ENCODE data around the gene FLG2. TPM values are rescaled to one million over a fixed set of nuclear protein-coding genes. Genes with fewer than 3 reads are reported as not detected.

The FLG2 gene
- total and polyA plus RNA-seq, 4 donors, result not detected

- Histone ChIP-seq H3K27me3 (ENCODE audit: control insufficient read depth in 3 of 3, insufficient read depth in 3 of 3, low read length in 2 of 3) (peaks cover 0 to 4% (median 2%) of the 10 kb centered on the region in 3 donors), H3K4me3 (no peak overlapping the region), H3K27ac (ENCODE audit: low read depth in 1 of 2, low read length in 1 of 2) (no peak overlapping the region), H3K4me1 (ENCODE audit: control insufficient read depth in 5 of 5, insufficient read depth in 5 of 5, low read length in 5 of 5) (no peaks in the 10 kb centered on the region), H3K9me3 (ENCODE audit: control insufficient read depth in 4 of 4, insufficient read depth in 3 of 4, low read length in 3 of 4) (no peaks in the 10 kb centered on the region), H3K36me3 (ENCODE audit: control insufficient read depth in 4 of 4, insufficient read depth in 4 of 4, low read length in 4 of 4) (no peaks in the 10 kb centered on the region), H3K9ac (ENCODE audit: insufficient read depth in 1 of 2, low read length in 2 of 2) (no peak overlapping the region)
- DNase-seq (no peak), ATAC-seq (ENCODE audit: insufficient read depth, low FRiP score) (no peak)
- WGBS, 2 donors, result 78 to 82% methylated on average over 5 of the region's 5 CpGs
- TF ChIP-seq, protein P1, sequence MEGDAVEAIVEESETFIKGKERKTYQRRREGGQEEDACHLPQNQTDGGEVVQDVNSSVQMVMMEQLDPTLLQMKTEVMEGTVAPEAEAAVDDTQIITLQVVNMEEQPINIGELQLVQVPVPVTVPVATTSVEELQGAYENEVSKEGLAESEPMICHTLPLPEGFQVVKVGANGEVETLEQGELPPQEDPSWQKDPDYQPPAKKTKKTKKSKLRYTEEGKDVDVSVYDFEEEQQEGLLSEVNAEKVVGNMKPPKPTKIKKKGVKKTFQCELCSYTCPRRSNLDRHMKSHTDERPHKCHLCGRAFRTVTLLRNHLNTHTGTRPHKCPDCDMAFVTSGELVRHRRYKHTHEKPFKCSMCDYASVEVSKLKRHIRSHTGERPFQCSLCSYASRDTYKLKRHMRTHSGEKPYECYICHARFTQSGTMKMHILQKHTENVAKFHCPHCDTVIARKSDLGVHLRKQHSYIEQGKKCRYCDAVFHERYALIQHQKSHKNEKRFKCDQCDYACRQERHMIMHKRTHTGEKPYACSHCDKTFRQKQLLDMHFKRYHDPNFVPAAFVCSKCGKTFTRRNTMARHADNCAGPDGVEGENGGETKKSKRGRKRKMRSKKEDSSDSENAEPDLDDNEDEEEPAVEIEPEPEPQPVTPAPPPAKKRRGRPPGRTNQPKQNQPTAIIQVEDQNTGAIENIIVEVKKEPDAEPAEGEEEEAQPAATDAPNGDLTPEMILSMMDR (IDR thresholded peaks at IDR 0.05; ENCODE audit: control extremely low read depth, extremely low read depth), result no peak
These were observed 37.7 kb upstream of the FLG2 start for GRCh38 chr1:152397474-152397873.

GRCh38 chr1:152394151-152394550 is 34.3 kb upstream of the FLG2 start:
- ATAC-seq (ENCODE audit: insufficient read depth, low FRiP score) (no peak), DNase-seq (no peak)
- H3K36me3 ChIP-seq (ENCODE audit: control insufficient read depth in 4 of 4, insufficient read depth in 4 of 4, low read length in 4 of 4), result no peaks in the 10 kb centered on the region
- no peaks in the 10 kb centered on the region for H3K9me3 ChIP-seq (ENCODE audit: control insufficient read depth in 4 of 4, insufficient read depth in 3 of 4, low read length in 3 of 4)
- no peak overlapping the region for H3K4me3 ChIP-seq
- peaks cover 0 to 9% (median 2%) of the 10 kb centered on the region in 3 donors for H3K27me3 ChIP-seq (ENCODE audit: control insufficient read depth in 3 of 3, insufficient read depth in 3 of 3, low read length in 2 of 3)
- no peak overlapping the region for H3K9ac ChIP-seq (ENCODE audit: insufficient read depth in 1 of 2, low read length in 2 of 2)
- H3K27ac ChIP-seq (ENCODE audit: low read depth in 1 of 2, low read length in 1 of 2), result no peak overlapping the region
- TF ChIP-seq, protein P1 (IDR thresholded peaks at IDR 0.05; ENCODE audit: control extremely low read depth, extremely low read depth), result no peak
- no peaks in the 10 kb centered on the region for H3K4me1 ChIP-seq (ENCODE audit: control insufficient read depth in 5 of 5, insufficient read depth in 5 of 5, low read length in 5 of 5)
- WGBS, 2 donors, result 58 to 63% methylated on average over 1 of the region's 1 CpG

- WGBS, 2 donors, result 32 to 34% methylated on average over 2 of the region's 2 CpGs
- Histone ChIP-seq H3K36me3 (ENCODE audit: control insufficient read depth in 4 of 4, insufficient read depth in 4 of 4, low read length in 4 of 4) (no peaks in the 10 kb centered on the region), H3K9me3 (ENCODE audit: control insufficient read depth in 4 of 4, insufficient read depth in 3 of 4, low read length in 3 of 4) (no peaks in the 10 kb centered on the region), H3K9ac (ENCODE audit: insufficient read depth in 1 of 2, low read length in 2 of 2) (no peak overlapping the region), H3K27ac (ENCODE audit: low read depth in 1 of 2, low read length in 1 of 2) (no peak overlapping the region), H3K4me3 (no peak overlapping the region), H3K27me3 (ENCODE audit: control insufficient read depth in 3 of 3, insufficient read depth in 3 of 3, low read length in 2 of 3) (peaks cover 0 to 9% (median 8%) of the 10 kb centered on the region in 3 donors), H3K4me1 (ENCODE audit: control insufficient read depth in 5 of 5, insufficient read depth in 5 of 5, low read length in 5 of 5) (no peaks in the 10 kb centered on the region)
- ATAC-seq (ENCODE audit: insufficient read depth, low FRiP score) (no peak), DNase-seq (no peak)
- TF ChIP-seq, protein P1 (IDR thresholded peaks at IDR 0.05; ENCODE audit: control extremely low read depth, extremely low read depth), result no peak
These were observed 33.1 kb upstream of the FLG2 start for GRCh38 chr1:152392909-152393308.

DNA sequence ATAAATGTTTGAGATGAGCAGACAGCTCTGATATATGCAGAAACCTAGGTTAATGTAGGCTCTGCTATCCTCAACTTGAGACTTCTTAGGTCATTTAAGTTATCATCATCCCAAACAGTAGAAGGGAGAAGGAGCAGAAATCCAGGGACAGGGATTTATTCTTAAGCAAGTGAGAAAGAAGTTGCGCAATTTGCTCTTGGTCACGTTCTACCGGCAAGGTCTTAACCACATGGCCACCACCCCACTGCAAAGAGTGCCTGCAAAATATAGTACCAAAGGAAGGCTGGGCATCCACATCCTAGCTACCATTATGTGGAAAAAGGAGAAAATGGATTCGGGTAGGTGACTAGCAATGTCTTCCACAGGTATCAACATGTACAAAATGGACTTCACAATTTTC is 29.1 kb upstream of the FLG2 start:
- ATAC-seq (ENCODE audit: insufficient read depth, low FRiP score) (no peak), DNase-seq (no peak)
- Histone ChIP-seq H3K4me3 (no peak overlapping the region), H3K36me3 (ENCODE audit: control insufficient read depth in 4 of 4, insufficient read depth in 4 of 4, low read length in 4 of 4) (no peaks in the 10 kb centered on the region), H3K9me3 (ENCODE audit: control insufficient read depth in 4 of 4, insufficient read depth in 3 of 4, low read length in 3 of 4) (no peaks in the 10 kb centered on the region), H3K9ac (ENCODE audit: insufficient read depth in 1 of 2, low read length in 2 of 2) (no peak overlapping the region), H3K4me1 (ENCODE audit: control insufficient read depth in 5 of 5, insufficient read depth in 5 of 5, low read length in 5 of 5) (no peaks in the 10 kb centered on the region), H3K27me3 (ENCODE audit: control insufficient read depth in 3 of 3, insufficient read depth in 3 of 3, low read length in 2 of 3) (peaks cover 0 to 6% (median 4%) of the 10 kb centered on the region in 3 donors), H3K27ac (ENCODE audit: low read depth in 1 of 2, low read length in 1 of 2) (no peak overlapping the region)
- TF ChIP-seq, protein P1 (IDR thresholded peaks at IDR 0.05; ENCODE audit: control extremely low read depth, extremely low read depth), result no peak
- WGBS, 2 donors, result 56 to 66% methylated on average over 4 of the region's 4 CpGs
